Measurements from ENCODE around the gene CHST14.

The CHST14 gene

DNA sequence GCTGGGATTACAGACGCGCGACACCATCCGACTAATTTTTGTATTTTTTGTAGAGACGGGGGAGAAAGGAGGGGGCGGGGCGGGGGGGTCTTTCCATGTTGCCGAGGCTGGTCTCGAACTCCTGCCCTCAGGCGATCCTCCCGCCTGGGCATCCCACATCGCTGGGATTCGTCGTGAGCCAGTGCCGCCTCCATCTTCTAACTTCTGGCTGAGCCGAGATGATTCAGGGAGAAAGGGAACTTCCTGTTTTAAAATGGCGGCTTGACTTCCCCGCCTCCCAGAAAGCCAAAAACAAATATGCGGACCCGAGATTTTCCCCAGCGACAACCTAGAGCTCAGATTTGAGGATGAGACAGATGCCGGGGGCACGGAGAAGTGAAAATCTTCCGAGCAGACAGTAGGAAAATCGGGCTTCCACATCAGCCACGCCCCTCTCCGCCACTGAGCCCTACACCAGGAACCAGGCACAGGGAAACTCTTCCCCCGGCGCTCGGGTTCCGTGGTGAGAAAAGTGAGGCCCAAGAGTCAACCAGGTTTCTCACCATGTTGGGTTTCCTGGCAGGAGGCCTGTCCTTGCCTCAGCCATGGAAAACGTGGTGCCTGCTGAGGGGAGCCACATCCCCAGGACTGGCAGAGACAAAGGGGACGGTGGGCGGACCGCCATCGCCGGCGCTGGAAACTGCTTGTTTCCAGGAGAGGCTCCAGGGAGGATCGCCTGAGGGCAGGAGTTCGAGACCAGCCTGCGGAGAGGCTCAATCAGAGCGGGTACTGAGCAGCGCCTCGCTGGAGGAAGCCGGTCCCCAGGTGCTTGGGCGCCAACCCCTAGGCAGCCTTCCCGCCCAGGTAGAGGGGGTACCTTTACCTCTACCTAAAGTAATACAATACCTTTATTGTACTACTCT lies 18.7 kb downstream of the CHST14 start:
- no peak for DNase-seq (ENCODE audit: low read depth in 3 of 3)

DNA sequence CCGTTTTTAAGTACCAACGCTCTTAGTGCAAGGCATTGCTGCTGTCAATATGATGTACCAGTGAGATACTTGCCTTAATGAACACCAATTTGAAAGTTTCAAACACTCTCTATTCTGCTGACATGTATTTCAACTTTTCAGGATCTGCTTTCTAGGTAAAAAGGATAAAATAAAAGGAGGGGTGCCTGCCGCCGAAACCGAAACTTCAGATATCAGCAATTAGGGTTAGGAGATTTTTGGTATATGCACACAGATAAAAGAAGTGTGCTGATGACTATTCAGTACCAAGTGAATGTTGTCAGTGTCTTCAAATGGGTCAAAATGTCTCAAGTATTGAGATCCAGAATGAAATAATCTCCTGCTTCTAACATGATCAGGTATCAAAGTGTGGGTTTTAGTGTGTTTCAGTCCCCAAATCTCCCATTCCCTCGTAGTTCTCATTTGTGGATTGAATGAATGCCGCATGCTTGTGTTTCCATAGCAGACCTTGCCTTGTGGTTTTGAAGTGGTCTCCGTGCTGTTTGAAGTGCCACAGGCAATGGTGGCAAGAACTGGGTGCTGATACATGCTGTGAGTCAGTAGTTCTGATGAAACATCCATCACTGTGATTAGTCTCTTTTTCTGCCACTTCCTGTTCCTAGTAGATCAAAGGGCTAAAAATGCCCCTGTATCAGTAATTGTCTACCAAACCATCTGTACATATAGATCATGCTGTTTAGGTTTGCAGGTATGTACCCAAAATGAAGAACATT lies 22.5 kb downstream of the CHST14 start:
- peak; percentile 50 to 67 (median 51) for DNase-seq (ENCODE audit: low read depth in 3 of 3)

DNA sequence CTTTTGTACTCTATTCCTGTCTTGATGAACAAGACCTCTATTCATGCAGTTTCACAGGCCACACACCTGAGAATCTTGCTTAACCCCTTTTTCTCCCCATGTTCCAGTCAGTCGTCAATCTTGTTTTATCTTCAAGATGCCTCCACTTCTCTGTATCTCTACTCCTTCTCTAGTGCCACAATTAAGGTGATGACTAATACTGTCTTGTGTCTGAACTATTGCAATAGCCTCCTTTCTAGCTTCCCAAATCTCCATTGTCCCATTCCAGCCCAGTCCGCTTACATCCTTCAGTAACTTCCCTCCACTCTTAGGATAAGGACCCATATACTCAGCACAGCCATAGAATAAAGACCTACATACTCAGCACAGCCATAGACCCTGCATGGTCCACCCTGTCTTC lies 24.7 kb downstream of the CHST14 start:
- DNase-seq (ENCODE audit: low read depth in 3 of 3), result no peak

DNA sequence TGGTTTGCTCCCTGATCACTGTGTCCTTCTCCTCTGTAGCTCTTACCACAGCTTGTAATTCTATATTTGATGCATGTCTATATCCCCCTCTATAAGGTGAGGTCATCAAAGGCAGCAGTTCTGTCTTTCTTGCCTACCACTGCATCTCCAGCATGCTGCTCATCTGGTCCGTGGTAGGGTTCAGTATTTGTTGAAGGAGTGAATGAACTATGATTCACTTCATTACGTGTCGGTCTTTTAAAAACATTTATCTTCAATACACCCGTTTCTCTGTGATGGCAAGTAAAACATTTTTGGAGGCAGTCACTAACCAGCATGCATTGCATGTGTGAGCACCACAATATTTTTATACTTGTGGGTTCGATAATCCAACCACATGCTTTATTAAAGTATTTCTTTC lies 27.6 kb downstream of the CHST14 start:
- DNase-seq (ENCODE audit: low read depth in 3 of 3), result no peak

DNA sequence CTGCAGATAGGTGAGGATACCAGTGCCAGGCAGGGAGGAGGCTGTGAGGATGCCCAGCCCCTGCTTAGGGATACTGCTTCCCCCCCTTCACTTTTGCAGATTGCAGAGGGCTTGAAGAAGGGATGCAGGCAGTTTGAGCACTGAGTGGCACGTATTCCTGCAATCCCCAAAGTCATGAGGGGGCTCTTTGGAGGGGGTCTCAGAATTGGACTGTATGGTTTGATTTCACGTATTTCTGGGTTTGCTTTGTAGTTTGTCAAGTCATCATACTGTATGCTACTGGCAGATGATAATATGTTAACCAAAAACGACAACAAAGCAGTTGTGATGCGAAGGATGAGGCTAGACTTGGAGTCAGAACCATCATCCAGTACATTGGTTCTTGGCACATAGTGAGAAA lies 28.1 kb downstream of the CHST14 start:
- DNase-seq (ENCODE audit: low read depth in 3 of 3), result no peak

DNA sequence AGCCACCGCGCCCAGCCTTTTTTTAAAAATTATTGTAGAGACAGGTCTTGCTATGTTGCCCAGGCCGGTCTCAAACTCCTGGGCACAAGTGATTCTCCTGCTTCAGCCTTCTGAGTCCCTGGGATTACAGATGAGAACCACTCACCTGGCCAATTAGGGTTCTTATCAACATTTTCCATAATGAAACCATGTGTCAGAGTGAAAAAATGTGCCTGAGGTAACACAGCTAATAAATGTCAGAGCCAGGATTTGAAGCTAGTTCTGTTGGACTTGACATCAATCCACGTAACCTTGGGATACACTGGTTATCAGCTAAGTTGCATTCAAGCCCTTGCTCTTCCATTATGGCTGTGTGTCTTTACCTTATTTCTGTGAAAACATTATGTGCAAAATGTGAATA lies 29.1 kb downstream of the CHST14 start:
- no peak for DNase-seq (ENCODE audit: low read depth in 3 of 3)

DNA sequence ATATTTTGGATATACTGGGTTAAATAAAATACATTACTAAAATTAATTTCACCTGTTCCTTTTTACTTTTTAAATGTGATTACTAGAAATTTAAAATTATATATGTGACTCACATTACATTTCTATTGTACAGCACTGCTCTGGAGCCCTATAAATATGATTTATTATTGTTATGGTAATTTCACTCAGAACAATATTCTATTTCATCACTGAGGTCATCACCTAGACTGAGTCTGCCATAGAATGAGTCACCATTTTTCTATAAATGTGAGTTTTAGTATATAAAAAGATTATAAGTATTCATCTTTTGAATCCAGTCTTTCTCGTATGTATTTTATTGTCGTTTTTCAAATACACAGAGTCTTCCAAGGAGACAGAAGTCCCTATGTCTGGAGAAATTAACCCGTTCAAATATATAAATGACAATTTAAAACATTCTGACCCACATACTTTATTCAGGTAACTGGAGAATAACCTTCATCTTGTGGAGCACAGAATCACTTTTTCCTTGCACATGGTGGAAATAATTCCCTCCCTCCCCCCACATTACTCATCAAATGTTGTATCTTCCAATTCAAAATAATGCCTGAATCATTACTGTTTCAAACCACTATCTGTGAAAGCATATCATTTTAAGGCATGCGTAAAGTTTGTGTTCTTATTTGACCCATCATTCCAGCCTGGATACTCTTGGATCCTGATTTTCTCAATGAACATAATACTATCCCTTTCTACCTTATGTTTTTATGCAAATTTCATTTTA lies 30.0 kb downstream of the CHST14 start:
- no peak for DNase-seq (ENCODE audit: low read depth in 3 of 3)

DNA sequence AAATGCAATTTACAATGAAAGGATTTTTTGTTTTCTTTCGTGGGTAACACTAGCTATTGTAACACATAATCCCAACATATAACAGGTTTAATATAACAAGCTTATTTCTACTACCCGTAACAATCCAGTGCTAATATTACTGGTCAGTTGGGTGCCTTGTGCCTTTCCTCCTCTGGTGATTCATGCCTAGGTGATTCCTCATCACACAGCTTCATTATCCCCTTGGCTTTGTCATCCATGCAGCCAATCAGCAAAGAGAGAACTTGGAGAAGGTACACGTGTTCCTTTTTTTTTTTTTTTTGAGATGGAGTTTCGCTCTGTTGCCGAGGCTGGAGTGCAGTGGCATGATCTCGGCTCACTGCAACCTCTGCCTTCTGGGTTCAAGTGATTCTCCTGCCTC lies 30.7 kb downstream of the CHST14 start:
- no peak for DNase-seq (ENCODE audit: low read depth in 3 of 3)

DNA sequence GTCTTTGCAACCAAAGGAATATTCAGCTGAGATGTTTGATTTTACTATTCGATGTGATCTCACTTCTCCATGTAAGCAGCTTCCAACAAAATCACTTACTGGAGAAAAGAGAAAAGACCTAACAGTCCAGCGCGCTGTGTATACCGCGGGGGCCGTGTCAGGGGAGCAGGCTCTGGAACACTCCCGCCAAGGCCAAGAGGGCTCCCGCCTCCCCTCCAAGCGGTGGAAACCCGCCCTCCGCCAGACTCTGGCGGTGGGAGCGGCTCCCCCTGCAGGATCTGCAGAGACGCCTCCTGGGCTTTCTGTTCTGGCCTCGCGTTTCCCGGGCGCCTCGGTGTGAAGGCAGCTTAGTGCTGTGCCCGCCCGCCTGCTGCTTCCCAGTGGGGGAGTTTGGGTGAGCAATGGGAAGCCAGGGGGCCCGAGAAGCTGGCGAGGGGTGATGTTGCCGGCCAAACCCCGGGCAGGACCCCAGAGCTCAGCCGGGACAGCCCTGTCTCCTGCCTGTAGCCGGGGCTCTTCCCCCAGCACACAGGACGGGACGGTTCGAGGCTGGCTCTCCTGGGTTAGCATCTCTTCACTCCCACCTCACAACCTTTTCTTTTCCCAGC lies 36.3 kb downstream of the CHST14 start:
- peak; percentile 30 to 56 (median 47) for DNase-seq (ENCODE audit: low read depth in 3 of 3)

DNA sequence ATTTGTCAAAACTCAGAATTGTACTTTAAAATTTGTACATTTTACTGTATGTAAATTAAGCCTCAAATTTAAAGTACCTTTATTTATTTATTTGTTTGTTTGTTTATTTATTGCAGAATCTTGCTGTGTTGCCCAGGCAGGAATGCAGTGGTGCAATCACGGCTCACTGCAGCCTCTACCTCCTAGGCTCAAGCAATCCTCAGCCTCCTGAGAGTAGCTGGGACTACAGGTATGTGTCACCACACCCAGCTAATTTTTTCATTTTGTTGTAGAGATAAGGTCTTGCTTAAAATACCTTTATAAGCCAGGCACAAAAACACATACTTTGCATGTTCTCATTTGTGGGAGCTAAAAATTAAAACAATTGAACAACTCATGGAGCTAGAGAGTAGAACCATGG lies 37.4 kb downstream of the CHST14 start:
- no peak for DNase-seq (ENCODE audit: low read depth in 3 of 3)

DNA sequence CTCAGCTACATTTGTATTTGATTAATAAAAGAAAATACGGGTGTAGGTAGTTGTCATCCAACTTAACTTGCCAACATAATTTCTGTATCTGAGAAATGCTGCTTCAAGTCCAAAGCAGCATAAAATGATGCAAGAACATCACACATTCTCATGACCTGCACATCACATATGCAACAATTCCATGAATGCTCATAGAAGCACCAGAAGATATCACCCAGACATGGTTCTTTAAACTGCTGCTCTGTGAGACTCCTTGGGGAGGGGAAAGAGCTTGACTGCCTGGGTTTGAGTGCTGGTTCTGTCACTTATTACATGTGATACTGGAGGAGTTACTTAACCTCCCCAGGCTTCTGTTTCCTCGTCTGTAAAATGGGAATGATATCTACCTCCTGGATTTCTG lies 39.4 kb downstream of the CHST14 start:
- no peak for DNase-seq (ENCODE audit: low read depth in 3 of 3)

DNA sequence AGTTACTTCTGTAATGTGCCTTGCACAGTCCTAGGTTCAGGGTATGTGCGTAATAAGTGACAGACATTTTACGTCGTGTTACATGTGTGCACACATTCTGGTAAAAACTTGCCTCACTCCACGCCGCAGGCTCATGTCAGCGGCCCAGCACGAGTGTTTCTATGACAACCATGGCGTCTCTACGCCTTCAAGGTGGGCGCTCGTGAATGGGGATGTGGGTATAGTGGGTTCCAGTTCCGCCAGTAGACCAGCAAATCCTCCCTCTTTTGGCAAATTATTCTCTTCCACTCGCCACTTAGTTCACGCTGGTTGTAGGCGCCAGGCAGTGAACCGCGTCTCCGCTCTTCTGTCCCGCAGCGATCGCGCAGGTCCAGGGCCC lies 40.3 kb downstream of the CHST14 start:
- no peak for DNase-seq (ENCODE audit: low read depth in 3 of 3)

DNA sequence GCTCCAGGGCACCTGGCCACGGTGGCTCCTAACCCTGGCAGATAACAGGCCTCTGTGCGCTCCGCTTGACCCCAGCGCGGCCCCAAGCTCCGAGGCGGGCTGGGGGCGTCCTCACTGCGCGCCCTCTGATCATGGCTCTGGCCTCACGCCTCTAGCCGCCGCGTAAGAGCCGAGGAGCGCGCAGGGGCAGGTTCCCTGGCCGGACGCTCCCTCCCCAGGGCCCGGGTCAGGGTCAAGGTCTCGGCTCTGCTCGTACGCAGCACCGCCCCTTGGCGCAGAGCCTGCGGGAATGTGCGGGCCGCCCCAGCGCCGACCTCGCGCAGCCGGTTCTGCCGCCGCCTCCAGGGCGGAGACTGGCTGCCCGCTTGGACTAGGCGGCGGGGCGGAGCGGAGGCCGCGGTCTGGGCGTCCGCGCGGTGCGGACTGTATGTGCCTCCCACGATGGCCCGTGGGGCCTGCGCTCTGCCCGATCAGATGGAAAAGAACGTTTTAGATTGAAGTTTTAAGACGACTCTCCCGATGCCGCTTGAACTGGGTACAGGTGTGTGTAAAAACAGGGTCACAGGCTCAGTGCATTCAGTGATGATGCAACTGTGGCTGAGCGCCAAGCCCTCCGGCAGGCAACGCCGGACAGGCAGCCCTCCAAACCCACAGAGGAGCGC lies 40.8 kb downstream of the CHST14 start:
- no peak for DNase-seq (ENCODE audit: low read depth in 3 of 3)

DNA sequence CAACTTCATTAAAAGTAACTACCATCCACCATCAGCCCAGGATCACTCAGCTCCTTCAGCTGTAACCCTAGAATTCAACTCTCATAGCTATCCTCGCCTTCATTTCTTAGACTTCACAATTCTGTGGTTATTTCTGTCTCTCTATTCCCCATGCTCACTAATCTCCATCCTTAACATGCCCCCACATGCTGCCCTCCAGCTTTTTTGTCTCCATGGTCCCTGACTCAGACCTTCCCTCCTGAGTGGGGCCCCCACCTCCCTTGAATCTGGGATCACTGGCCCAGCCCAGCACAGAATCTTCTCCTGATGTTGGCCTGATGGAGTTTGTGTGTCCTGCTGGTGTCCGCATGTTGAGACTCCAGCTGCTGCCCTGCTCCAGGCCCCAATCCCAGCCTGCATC lies 41.7 kb downstream of the CHST14 start:
- no peak for DNase-seq (ENCODE audit: low read depth in 3 of 3)

DNA sequence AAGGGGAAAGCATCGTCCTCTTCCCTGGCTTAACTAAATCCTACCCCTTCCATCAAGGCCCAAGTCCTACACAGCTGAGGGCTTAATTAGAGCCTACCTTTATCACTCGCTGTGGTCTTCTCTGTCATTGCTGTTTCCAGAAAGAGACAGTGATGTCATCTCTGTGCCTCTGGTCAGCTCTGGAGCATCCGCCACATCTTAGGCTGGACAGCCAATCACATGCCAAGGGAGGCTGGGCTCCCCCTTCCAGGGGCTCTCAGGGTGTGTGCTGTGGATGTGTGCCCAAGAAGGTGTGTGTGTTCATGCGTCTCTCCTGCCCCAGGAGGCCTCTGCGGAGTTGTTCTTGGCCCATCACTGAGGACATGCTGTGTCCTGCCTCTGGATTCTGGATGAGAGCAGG lies 42.8 kb downstream of the CHST14 start:
- no peak for DNase-seq (ENCODE audit: low read depth in 3 of 3)

DNA sequence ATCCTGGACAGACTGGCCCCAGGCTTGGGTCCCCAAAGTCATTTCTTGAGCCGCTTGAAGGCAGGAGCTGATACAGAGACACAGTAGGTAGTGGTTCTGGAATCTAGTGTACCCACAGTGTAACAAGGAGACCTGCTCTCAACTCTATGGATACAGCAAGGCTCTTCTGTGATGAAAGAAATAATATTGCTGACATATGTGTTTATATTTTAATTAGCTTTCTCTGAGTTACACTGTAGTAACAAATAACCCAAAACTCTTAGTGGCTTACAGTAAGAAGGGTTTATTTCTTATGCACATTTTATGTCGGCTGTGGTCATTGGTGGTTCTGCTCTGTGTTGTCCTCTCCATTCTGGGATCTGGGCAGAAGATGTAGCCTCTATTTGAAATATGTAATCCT lies 45.5 kb downstream of the CHST14 start:
- no peak for DNase-seq (ENCODE audit: low read depth in 3 of 3)
